Fibroblast of lung (primary cell): Measurements from ENCODE around the gene TBC1D14. TPM values are rescaled to one million over a fixed set of nuclear protein-coding genes. Genes with fewer than 3 reads are reported as not detected.

Experiments used
- DNase-seq, 2 donors: peaks; one replicate each; pipeline versions ENCODE4 v3.0.0 to v3.0.0-alpha.2; 2010; ENCODE audit warnings: low read depth in 2 of 2
- H2AFZ ChIP-seq: 2 replicates; pipeline ENCODE4 v1.5.1; 2012; ENCODE audit warnings: low read length, control low read depth, inconsistent platforms
- H3K27ac ChIP-seq: 2 replicates; pipeline ENCODE4 v1.5.1; 2011; ENCODE audit warnings: low read length, control low read depth; ENCODE audit not compliant: insufficient read depth
- H3K27me3 ChIP-seq: 2 replicates; pipeline ENCODE4 v1.5.1; 2011; ENCODE audit warnings: mild to moderate bottlenecking, low read length; ENCODE audit not compliant: control insufficient read depth, insufficient read depth
- H3K36me3 ChIP-seq: 2 replicates; pipeline ENCODE4 v1.5.1; 2011; ENCODE audit warnings: low read length; ENCODE audit not compliant: control insufficient read depth, insufficient read depth
- H3K4me1 ChIP-seq: 2 replicates; pipeline ENCODE4 v1.5.1; 2011; ENCODE audit warnings: low read length; ENCODE audit not compliant: control insufficient read depth, insufficient read depth; ENCODE audit errors: extremely low read depth
- H3K4me2 ChIP-seq: 2 replicates; pipeline ENCODE4 v1.5.1; 2011; ENCODE audit warnings: low read length, control low read depth; ENCODE audit not compliant: insufficient read depth; ENCODE audit errors: extremely low read depth
- H3K4me3 ChIP-seq, 4 experiments: fragments of 200-600 bp in 1 of 4; sonication (generic) in 1 of 4; replicated peaks in 1 of 4; 2 replicates each; pipeline ENCODE4 v1.5.1; 2011 to 2016; ENCODE audit warnings: low read length in 4 of 4, low read depth in 3 of 4, mild to moderate bottlenecking in 3 of 4, control low read depth in 2 of 4, inconsistent platforms in 1 of 4, mixed read lengths in 1 of 4; ENCODE audit not compliant: insufficient read depth in 1 of 4; ENCODE audit errors: control extremely low read depth in 1 of 4
- H3K79me2 ChIP-seq: 2 replicates; pipeline ENCODE4 v1.5.1; 2012; ENCODE audit warnings: mild to moderate bottlenecking, low read length, inconsistent platforms; ENCODE audit not compliant: control insufficient read depth, insufficient read depth
- H3K9ac ChIP-seq: 2 replicates; pipeline ENCODE4 v1.5.1; 2011; ENCODE audit warnings: mild to moderate bottlenecking, low read length, control low read depth; ENCODE audit not compliant: insufficient read depth
- H3K9me3 ChIP-seq: 2 replicates; pipeline ENCODE4 v1.5.1; 2012; ENCODE audit warnings: low read depth, low read length; ENCODE audit not compliant: control insufficient read depth, insufficient read depth
- H4K20me1 ChIP-seq: 2 replicates; pipeline ENCODE4 v1.5.1; 2011; ENCODE audit warnings: low read length; ENCODE audit not compliant: control insufficient read depth, insufficient read depth; ENCODE audit errors: extremely low read depth
- CTCF ChIP-seq, 2 donors: IDR thresholded peaks in 1 of 2; conservative IDR thresholded peaks in 1 of 2; 1 replicate in 1 of 2; 2 replicates in 1 of 2; pipeline ENCODE4 v1.5.1; 2011 to 2012; ENCODE audit warnings: low read length in 2 of 2, control low read depth in 1 of 2, inconsistent platforms in 1 of 2, low read depth in 1 of 2, mild to moderate bottlenecking in 1 of 2
- EZH2 ChIP-seq: IDR thresholded peaks from 2 replicates; pipeline ENCODE4 v1.5.1; 2012; ENCODE audit warnings: low read length, control low read depth, mild to moderate bottlenecking; ENCODE audit errors: missing control alignments
- polyA plus RNA-seq, 2 donors: library from polyadenylated mRNA; depleted of rRNA in 1 of 2; stranded (reverse) in 1 of 2; unstranded in 1 of 2; fragments of >200 nt; gene quantifications; 2 replicates each; pipeline ENCODE4 v1.2.1, GENCODE V29; 2011 to 2012; ENCODE audit warnings: missing spikeins in 1 of 2
- total RNA-seq: library from RNA; depleted of rRNA; stranded (reverse); fragments of >200 nt; gene quantifications from 2 replicates; pipeline ENCODE4 v1.2.1, GENCODE V29; 2014

Gene TBC1D14
- total and polyA plus RNA-seq, 2 donors (not counting 1 experiment from before 2014, with no cell fraction given), result 26.9 to 37.7 TPM

GRCh38 chr4:6929812-6930464 lies 20.3 kb downstream of the TBC1D14 start:
- H3K9ac ChIP-seq, result no peak overlapping the region
- H3K9me3 ChIP-seq, result no peaks in the 10 kb centered on the region
- H3K27ac ChIP-seq, result no peak overlapping the region
- H3K4me3 ChIP-seq, result no peak overlapping the region
- H3K4me2 ChIP-seq, result no peak overlapping the region
- peaks cover 2% of the 10 kb centered on the region for H3K4me1 ChIP-seq
- no peaks in the 10 kb centered on the region for H3K27me3 ChIP-seq
- TF ChIP-seq CTCF (conservative IDR thresholded peaks at IDR 0.05 in 1 of 2, IDR thresholded peaks at IDR 0.05 in 1 of 2; ENCODE audit: low read depth in 1 of 2, low read length in 2 of 2), result no peak
- no peak for TF ChIP-seq EZH2
- H3K79me2 ChIP-seq, result no peaks in the 10 kb centered on the region
- H2AFZ ChIP-seq, result no peak overlapping the region
- no peak for DNase-seq
- no peaks in the 10 kb centered on the region for H3K36me3 ChIP-seq
- no peaks in the 10 kb centered on the region for H4K20me1 ChIP-seq

GRCh38 chr4:6932475-6932874 lies 22.8 kb downstream of the TBC1D14 start:
- H3K4me1 ChIP-seq, result no peaks in the 10 kb centered on the region
- H3K4me3 ChIP-seq, result no peak overlapping the region
- H2AFZ ChIP-seq, result no peak overlapping the region
- no peaks in the 10 kb centered on the region for H3K79me2 ChIP-seq
- H4K20me1 ChIP-seq, result no peaks in the 10 kb centered on the region
- no peaks in the 10 kb centered on the region for H3K9me3 ChIP-seq
- TF ChIP-seq EZH2 (no peak), CTCF (conservative IDR thresholded peaks at IDR 0.05 in 1 of 2, IDR thresholded peaks at IDR 0.05 in 1 of 2; ENCODE audit: low read depth in 1 of 2, low read length in 2 of 2) (no peak)
- no peak overlapping the region for H3K4me2 ChIP-seq
- no peaks in the 10 kb centered on the region for H3K36me3 ChIP-seq
- H3K27me3 ChIP-seq, result no peaks in the 10 kb centered on the region
- H3K27ac ChIP-seq, result no peak overlapping the region
- DNase-seq, result no peak
- no peak overlapping the region for H3K9ac ChIP-seq

- H3K36me3 ChIP-seq, result no peaks in the 10 kb centered on the region
- no peak overlapping the region for H2AFZ ChIP-seq
- H3K4me3 ChIP-seq, result no peak overlapping the region
- no peaks in the 10 kb centered on the region for H4K20me1 ChIP-seq
- H3K4me2 ChIP-seq, result no peak overlapping the region
- H3K4me1 ChIP-seq, result no peaks in the 10 kb centered on the region
- H3K79me2 ChIP-seq, result no peaks in the 10 kb centered on the region
- no peak for DNase-seq
- TF ChIP-seq EZH2 (no peak), CTCF (conservative IDR thresholded peaks at IDR 0.05 in 1 of 2, IDR thresholded peaks at IDR 0.05 in 1 of 2; ENCODE audit: low read depth in 1 of 2, low read length in 2 of 2) (no peak)
- H3K9ac ChIP-seq, result no peak overlapping the region
- no peak overlapping the region for H3K27ac ChIP-seq
- no peaks in the 10 kb centered on the region for H3K27me3 ChIP-seq
- H3K9me3 ChIP-seq, result no peaks in the 10 kb centered on the region
Measured at GRCh38 chr4:6932918-6933317, 23.3 kb downstream of the TBC1D14 start.
